HG02840 (cell line): ENCODE measurements around the gene RRAGB.
"Not testable (repeated sequence)": the region's sequence is repeated elsewhere in the genome, so short reads cannot be mapped to it uniquely, and the experiment has no call there.

Experiments
- ATAC-seq: cut with Tn5 transposase; IDR thresholded peaks from one replicate; pipeline ENCODE4 v1.9.1; 2021; ENCODE audit warnings: mild to moderate bottlenecking, moderate library complexity, moderate number of reproducible peaks; ENCODE audit not compliant: unreplicated experiment, low FRiP score

RRAGB gene, protein sequence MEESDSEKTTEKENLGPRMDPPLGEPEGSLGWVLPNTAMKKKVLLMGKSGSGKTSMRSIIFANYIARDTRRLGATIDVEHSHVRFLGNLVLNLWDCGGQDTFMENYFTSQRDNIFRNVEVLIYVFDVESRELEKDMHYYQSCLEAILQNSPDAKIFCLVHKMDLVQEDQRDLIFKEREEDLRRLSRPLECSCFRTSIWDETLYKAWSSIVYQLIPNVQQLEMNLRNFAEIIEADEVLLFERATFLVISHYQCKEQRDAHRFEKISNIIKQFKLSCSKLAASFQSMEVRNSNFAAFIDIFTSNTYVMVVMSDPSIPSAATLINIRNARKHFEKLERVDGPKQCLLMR

DNA sequence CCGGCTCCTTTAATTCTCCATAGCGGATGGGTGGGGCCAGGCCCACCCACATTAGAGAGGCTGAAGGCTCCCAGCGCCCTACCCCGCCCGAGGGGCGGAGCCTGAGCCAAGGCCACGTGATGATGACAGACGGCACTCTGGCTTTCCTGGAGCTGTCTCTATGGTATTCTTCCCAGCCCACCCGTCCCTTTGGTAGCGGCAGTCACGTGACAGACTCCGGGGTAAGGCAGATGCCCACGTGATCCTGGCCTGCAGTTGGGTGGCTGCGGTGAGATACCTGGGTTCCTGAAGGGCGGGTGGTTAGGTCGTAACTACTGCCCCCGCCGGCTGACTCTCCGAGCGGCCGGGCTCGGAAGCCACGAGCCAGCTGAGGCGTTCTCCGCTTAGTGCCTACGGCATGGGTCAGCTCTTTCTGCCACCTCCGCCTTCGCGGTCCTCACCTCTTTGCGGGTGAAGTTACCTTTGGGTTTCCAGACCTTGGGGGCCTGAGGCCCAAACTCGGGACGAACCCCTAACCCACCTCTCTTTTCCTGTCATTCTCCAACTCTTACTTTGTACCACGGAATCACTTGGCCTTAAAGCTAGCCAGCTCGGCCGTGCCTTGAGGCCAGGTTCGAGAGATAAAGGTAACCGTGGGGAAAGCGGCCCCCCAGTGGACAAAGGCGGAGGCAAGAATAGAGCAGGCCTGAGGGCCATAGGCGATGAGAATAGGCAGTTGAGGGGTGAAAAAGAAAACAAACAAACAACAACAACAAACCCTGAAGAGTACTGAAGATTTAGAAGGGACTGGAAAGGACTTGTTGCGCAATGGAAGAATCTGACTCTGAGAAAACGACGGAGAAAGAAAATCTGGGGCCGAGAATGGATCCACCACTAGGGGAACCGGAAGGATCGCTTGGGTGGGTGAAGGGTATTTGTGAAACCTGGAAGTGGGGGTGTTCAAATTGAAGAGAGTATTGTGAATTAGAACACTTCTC, at the start of gene RRAGB:
Gene RRAGB (plus strand): TSS at position 229 of the 977 bp plus-strand sequence. CDS start 579 bp downstream, at position 808.
- ATAC-seq = peak; percentile 97

DNA sequence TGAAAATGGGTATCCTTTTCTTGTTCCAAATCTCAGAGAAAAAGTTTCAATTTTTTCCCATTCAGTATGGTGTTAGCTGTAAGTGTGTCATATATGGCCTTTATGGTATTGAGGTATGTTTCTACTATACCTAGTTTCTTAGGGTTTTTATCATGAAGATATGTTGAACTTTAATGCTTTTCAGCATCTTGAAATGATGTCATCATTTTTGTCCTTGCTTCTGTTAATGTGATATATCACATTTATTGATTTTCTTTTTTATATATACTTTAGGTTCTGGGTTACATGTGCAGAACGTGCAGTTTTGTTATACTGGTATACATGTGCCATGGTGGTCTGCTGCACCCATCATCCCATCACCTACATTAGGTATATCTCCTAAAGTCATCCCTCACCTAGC, 49.5 kb upstream of the RRAGB start:
- ATAC-seq = no peak

DNA sequence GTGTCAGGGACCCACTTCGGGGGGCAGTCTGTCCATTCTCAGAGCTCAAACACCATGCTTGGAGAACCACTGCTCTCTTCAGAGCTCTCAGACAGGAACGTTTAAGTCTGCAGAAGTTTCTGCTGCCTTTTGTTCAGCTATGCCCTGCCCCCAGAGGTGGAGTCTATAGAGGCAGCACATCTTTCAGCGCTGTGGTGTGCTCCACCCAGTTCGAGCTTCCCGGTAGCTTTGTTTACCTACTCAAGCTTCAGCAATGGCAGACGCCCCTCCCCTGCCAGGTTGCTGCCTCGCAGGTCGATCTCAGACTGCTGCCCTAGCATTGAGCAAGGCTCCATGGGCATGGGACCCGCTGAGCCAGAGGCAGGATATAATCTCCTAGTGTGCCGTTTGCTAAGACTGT, 29.0 kb upstream of the RRAGB start:
- ATAC-seq = not testable (repeated sequence)

DNA sequence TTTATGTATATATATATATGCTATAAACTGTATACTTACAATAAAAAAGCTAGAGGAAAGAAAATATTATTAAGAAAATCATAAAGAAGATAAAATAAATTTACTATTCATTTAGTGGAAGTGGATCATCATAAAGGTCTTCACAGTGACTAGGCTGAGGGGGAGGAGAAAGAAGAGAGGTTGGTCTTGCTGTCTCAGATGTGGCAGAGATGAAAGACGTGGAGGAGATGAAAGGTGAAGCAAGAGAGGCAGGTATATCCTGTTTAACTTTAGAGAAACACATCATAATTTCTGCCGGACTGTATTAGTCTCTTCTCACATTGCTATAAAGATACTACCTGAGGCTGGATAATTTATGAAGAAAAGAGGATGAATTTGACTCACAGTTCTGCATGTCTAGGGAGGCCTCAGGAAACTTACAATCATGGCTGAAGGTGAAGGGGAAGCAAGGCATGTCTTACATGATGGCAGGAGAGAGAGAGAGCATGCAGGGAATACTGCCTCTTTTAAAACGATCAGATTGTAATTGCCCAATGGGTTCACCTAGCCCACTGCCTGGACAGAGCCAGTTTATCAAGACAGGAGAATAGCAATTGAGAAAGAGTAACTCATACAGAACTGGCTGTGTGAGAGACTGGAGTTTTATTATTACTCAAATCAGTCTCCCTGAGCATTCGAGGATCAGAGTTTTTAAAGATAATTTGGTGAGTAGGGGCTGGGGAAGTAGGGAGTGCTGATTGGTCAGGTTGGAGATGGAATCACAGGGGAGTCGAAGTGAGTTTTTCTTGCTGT, 22.1 kb upstream of the RRAGB start:
- no peak for ATAC-seq

DNA sequence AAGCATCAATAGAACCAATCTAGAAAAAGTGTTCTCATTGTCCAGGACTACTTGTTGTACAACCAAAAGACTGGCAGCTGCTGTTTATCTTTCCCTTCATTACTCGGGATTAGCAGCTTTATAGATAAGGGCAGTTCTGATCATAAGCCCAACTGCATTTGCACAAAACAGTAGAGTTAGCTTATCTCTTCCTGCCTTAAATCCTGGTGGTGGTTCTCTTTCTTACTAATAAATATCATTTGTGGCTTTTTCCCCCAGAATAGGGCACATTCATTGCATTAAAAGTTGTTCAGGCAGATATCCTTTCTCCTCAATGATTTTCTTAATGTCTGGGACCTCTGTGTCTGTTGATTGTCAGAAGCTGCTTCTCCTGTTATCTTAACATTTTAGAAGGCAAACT, 20.2 kb upstream of the RRAGB start:
- ATAC-seq = no peak

DNA sequence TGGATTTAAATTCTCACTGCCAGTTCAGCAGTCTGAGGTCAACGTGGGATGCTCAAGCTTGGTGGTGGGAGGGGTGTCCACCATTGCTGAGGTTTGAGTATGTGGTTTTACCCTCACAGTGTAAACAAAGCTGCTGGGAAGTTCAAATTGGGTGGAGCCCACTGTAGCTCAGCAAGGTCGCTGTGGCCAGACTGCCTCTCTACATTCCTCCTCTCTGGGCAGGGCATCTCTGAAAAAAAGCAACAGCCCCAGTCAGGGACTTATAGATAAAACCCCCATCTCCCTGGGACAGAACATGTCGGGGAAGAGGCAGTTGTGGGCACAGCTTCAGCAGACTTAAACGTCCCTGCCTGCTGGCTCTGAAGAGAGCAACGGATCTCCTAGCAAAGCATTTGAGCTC, 14.9 kb upstream of the RRAGB start:
- no peak for ATAC-seq

DNA sequence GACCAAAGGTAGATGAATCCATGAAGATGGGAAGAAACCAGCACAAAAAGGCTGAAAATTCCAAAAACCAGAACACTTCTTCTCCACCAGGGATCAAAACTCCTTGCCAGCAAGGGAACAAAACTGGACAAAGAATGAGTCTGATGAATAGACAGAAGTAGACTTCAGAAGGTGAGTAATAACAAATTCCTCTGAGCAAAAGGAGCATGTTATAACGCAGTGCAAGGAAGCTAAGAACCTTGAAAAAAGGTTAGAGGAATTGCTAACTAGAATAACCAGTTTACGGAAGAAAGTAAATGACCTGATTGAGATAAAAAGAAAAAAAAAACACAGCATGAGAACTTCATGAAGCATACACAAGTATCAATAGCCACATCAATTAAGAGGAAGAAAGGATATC, 14.1 kb upstream of the RRAGB start:
- not testable (repeated sequence) for ATAC-seq

DNA sequence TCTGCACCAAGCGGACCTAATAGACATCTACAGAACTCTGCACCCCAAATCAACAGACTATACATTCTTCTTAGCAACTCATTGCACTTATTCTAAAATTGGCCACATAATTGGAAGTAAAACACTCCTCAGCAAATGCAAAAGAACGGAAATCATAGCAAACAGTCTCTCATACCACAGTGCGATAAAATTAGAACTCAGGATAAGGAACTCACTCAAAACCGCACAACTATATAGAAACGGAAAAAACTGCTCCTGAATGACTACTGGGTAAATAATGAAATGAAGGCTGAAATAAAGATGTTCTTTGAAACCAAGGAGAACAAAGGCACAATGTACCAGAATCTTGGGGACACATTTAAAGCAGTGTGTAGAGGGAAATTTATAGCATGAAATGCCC, 12.5 kb upstream of the RRAGB start:
- not testable (repeated sequence) for ATAC-seq

DNA sequence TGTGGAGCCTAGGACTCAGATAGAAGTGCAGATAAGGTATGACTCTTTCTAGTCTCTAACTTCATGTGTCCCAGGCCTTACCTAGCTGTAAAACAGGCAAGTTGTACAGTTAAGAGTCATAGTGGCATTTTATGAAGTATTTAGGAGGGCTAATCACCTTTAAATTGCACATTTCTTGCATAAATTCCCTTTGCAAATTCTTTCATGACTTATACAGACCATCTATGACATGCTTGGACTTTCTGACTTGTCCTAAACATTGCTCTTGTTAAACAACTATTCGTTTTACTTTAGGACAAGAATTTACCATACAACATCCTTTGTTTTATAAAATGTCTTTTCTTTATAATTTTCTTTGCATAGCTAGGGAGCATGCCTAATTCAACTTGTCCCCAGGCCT, 7.8 kb upstream of the RRAGB start:
- no peak for ATAC-seq

DNA sequence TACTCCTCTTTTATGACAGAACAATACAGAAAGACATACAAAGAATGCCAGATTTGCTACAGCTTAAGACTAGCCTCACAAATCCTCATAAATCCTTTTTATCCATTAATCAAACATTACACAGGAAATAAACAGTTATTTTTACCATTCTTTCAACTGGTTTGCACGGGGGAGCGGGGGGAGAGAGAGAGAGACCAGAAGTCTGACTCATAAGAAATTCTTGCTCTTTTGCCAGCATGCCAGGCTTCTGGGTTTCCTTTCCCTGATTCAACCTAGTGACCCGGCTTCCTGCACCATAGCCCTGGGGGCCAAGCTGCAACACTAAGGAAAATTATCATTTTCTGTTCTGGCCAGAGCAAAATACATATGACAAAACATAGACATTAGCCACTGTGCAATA, 6.8 kb upstream of the RRAGB start:
- no peak for ATAC-seq

DNA sequence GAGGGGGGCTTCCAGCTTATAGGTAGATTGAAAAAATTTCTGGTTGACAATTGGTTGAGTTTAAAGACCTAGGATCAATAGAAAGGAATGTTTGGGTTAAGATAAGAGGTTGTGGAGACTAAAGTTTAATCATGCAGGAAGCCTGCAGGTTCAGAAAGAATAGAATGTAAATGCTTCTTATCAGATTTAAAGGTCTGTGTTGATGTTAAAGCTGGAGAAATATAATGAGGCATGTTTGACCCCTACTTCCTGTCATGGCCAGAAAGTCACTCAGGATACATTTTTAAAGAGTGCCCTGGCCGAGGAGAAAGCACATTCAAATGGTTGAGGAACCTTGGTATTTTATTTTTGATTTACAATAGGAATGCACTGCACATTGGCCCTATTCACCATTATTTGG, 3.9 kb upstream of the RRAGB start:
- no peak for ATAC-seq

DNA sequence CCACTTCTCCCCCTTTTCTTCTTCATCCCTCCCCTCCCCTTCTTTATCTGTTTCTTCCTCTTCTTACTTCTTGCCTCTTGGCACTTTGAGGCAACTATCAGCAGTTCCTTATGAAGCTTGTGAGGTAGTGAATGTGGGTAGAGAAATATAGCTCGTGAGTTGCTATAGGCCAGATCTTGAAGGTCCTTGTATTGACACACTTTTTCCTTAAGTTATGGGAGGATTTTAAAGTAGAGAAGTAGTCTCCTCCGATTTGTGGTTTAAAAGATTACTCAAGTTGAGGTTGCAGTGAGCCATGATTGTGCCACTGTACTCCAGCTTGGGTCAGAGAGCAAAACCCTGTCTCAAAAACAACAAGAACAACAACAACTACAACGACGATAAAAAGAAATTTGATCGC, 3.4 kb upstream of the RRAGB start:
- no peak for ATAC-seq

DNA sequence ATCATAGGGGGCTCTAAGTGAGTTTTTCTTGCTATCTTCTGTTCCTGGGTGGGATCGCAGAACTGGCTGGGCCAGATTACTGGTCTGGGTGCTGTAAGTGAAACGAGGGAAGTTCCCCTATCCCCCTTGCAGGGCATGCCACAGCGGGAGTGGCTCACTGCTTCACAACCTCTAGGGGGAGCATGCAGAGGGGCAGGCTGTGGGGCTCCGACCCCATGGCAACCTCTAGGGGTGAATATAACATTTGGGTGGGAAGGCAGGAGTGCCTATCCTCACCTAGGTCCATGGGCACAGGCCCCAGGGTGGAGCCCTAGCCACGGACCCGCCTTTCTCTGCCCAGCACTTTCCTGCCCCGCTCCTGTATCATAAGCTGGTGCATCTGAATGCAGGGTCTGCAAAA, 1.7 kb upstream of the RRAGB start:
- no peak for ATAC-seq

DNA sequence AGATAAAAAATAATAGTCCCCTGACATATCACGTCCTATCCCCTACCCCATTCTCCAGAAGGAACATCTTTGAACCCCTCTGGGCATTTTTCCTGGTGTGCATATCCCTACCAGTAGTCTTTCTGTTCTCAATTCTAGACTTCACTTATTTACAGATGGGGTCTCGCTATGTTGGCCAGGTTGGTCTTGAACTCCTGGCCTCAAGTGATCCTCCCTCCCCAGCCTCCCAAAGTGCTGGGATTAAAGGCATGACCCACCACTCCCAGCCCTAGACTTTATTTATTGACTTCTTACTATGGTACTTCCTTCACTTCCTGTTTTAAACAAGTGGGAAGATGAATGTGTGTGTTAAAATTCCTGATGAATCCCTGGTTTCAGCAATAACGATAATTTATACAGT, 612 bp upstream of the RRAGB start:
- ATAC-seq = no peak

DNA sequence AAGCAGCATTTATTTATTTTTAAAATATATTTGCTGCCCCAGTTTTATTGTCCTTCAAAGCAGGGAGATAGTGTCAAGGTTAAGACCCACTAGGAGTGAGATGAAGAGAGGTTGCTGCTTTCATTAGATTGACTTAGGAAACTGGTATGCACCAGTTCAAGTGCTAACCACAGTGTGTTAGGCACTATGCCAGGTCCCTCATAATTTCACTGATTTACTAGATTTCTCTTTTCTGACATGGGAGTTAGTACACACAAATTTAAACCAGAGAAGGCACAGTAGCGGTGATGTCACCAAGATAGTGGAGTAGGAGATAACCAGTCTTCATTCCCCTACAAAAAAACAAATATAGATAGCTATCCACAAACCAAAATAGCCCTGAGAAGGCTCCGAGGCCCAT, 14.3 kb downstream of the RRAGB start:
- no peak for ATAC-seq

DNA sequence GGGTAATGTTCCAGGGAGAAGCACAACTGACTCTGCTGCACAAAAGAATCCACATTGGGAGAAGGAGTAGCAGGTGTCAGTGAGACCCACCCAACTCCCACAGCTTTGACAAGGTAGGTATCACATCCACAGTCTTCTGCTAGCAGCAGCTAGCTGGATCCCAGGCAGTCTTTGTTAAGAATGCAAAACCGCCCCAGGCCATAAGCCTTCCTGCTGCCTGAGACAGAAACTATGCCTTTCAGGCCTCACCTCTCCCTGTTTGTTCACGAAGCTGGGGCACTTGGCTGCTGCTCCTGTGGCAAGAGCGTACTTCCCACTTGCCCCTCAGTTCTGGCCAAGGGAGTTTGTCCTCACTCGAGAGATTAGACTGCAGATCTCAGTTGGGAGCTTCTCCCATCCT, 21.4 kb downstream of the RRAGB start:
- no peak for ATAC-seq

DNA sequence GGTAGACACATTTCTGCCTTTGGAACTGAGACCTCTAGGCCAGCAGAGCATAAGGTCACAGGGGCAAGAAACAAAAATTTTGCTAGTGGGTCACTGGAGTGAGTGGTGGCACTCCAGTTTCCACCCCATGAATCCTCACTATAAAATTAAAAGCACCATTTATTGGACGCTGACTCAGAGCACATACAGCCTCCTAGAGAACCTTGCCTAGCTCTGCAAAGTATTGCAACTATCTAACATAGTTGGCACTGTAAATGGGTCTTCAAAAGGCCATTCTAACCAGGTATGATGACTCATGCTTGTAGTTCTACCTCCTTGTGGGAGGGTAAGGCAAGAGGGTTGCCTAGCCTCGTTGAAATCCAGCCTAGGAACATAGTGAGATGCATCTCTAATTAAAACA, 25.1 kb downstream of the RRAGB start:
- ATAC-seq = no peak

DNA sequence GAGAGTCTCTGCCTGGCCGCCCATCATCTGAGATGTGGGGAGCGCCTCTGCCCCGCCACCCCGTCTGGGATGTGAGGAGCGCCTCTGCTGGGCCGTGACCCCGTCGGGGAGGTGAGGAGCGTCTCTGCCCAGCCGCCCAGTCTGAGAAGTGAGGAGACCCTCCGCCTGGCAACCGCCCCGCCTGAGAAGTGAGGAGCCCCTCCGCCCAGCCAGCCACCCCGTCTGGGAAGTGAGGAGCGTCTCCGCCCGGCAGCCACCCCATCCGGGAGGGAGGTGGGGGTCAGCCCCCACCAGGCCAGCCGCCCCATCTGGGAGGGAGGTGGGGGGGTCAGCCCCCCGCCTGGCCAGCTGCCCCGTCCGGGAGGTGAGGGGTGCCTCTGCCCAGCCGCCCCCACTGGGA, 30.9 kb downstream of the RRAGB start:
- ATAC-seq = not testable (repeated sequence)

DNA sequence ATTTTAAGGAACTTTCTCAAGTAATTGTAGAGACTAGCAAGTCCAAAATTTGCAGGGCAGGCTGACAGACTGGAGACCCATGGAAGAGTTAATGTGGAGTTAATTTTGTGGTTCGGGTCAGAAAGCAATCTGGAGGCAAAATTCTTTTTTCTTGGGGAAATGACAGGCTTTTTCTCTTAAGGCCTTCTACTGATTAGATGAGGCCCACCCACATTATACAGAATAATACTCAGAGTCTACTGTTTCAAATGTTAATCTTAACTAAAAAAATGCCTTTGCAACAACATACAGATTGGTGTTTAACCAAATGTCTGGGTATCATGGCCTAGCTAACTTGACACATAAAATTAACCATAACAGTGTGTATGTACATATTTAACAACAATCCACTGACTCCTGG, 32.7 kb downstream of the RRAGB start:
- ATAC-seq = no peak

DNA sequence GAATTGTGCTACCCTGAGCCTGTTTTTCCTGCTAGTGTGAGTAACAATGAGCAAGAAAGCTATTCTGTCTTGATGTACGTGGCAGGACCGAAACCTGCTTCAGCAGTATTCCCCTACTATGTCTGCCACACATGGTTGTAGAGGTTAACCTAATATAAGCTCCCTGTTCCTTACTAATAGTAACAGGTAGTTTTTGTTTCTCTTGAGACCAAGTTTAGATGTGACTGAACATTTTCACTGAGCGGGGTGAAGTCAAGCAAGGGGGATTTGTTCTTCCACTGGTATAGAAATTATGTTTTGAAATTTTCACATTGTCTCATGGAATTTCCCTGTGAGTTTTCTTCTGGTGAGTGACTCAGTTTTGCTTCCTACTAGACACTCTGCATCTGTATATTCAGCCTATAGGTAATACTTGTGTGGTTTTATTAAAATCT, 37.3 kb downstream of the RRAGB start:
- ATAC-seq = peak; percentile 92

DNA sequence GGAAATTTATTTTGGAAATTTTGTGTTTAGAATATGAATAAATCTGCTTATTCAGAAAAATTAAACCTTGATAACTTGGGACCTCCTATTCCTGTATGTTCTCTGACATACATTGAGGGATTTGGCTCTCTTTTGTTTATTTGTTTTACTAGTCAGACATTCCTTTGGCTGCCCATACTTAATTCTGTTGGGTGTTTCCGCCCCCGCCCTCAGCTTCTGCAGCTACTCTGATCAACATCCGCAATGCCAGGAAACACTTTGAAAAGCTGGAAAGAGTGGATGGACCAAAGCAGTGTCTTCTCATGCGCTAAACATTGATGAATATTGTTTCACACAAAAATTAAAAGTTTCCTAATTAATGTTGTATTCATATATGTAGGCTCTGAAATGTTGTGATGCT, 40.5 kb downstream of the RRAGB start:
- no peak for ATAC-seq
